ENCODE measurements around the gene PTPRO. TPM values are rescaled to one million over a fixed set of nuclear protein-coding genes. Genes with fewer than 3 reads are reported as not detected.

PTPRO gene
- total and polyA plus RNA-seq, 4 donors = 0.31 to 3.3 (median 1.1) TPM

- WGBS = 92% methylated on average over 1 of the region's 1 CpG
- Histone ChIP-seq H3K4me1 (ENCODE audit: control insufficient read depth in 4 of 4, insufficient read depth in 4 of 4, low read length in 3 of 4) (no peaks in the 10 kb centered on the region), H3K9me3 (ENCODE audit: control insufficient read depth in 4 of 4, low read length in 3 of 4) (no peaks in the 10 kb centered on the region), H3K27ac (ENCODE audit: low read depth in 1 of 2, low read length in 2 of 2) (no peak overlapping the region), H3K36me3 (ENCODE audit: control insufficient read depth in 4 of 4, insufficient read depth in 3 of 4, low read depth in 1 of 4, low read length in 3 of 4) (no peaks in the 10 kb centered on the region), H3K27me3 (ENCODE audit: control insufficient read depth in 4 of 4, insufficient read depth in 4 of 4, low read length in 3 of 4) (no peaks in the 10 kb centered on the region), H3K4me3 (ENCODE audit: low read depth in 1 of 3, low read length in 3 of 3) (no peak overlapping the region), H3K9ac (ENCODE audit: low read depth in 1 of 2, low read length in 2 of 2) (no peak overlapping the region)
- no peak for DNase-seq (ENCODE audit: low spot score)
- TF ChIP-seq RXRA (IDR thresholded peaks at IDR 0.05) (no peak), NR2F2 (IDR thresholded peaks at IDR 0.05) (no peak), YY1 (IDR thresholded peaks at IDR 0.05) (no peak), EGR1 (IDR thresholded peaks at IDR 0.05; ENCODE audit: low read depth in 2 of 2) (no peak), TAF1 (conservative IDR thresholded peaks at IDR 0.05) (no peak), FOXA2 (IDR thresholded peaks at IDR 0.05) (no peak), MAX (IDR thresholded peaks at IDR 0.05) (no peak), HNF4A (conservative IDR thresholded peaks at IDR 0.05) (no peak), REST (IDR thresholded peaks at IDR 0.05) (no peak), GABPA (IDR thresholded peaks at IDR 0.05 in 1 of 2, conservative IDR thresholded peaks at IDR 0.05 in 1 of 2) (no peak), CTCF (IDR thresholded peaks at IDR 0.05; ENCODE audit: low read depth, low read length, missing input control) (no peak), FOXA1 (IDR thresholded peaks at IDR 0.05) (no peak), RAD21 (IDR thresholded peaks at IDR 0.05) (no peak), HNF4G (IDR thresholded peaks at IDR 0.05) (no peak)
These were observed 239.1 kb downstream of the PTPRO start for GRCh38 chr12:15561396-15561795.

GRCh38 chr12:15562263-15562662 lies 240.0 kb downstream of the PTPRO start:
- no peak overlapping the region for H3K4me3 ChIP-seq (ENCODE audit: low read depth in 1 of 3, low read length in 3 of 3)
- no peaks in the 10 kb centered on the region for H3K4me1 ChIP-seq (ENCODE audit: control insufficient read depth in 4 of 4, insufficient read depth in 4 of 4, low read length in 3 of 4)
- H3K9me3 ChIP-seq (ENCODE audit: control insufficient read depth in 4 of 4, low read length in 3 of 4) = no peaks in the 10 kb centered on the region
- DNase-seq (ENCODE audit: low spot score) = no peak
- no peak overlapping the region for H3K9ac ChIP-seq (ENCODE audit: low read depth in 1 of 2, low read length in 2 of 2)
- 75% methylated on average over 3 of the region's 3 CpGs for WGBS
- H3K27me3 ChIP-seq (ENCODE audit: control insufficient read depth in 4 of 4, insufficient read depth in 4 of 4, low read length in 3 of 4) = peaks cover 0 to 5% (median 0%) of the 10 kb centered on the region in 4 donors
- H3K36me3 ChIP-seq (ENCODE audit: control insufficient read depth in 4 of 4, insufficient read depth in 3 of 4, low read depth in 1 of 4, low read length in 3 of 4) = no peaks in the 10 kb centered on the region
- H3K27ac ChIP-seq (ENCODE audit: low read depth in 1 of 2, low read length in 2 of 2) = no peak overlapping the region
- TF ChIP-seq FOXA1 (IDR thresholded peaks at IDR 0.05) = no peak
- TF ChIP-seq JUND (IDR thresholded peaks at IDR 0.05) = no peak
- TF ChIP-seq ATF3 (IDR thresholded peaks at IDR 0.05) = no peak
- TF ChIP-seq REST (IDR thresholded peaks at IDR 0.05) = no peak
- TF ChIP-seq HNF4A (conservative IDR thresholded peaks at IDR 0.05) = no peak
- TF ChIP-seq CTCF (IDR thresholded peaks at IDR 0.05; ENCODE audit: low read depth, low read length, missing input control) = no peak
- TF ChIP-seq NR2F2 (IDR thresholded peaks at IDR 0.05) = no peak
- TF ChIP-seq GABPA (IDR thresholded peaks at IDR 0.05 in 1 of 2, conservative IDR thresholded peaks at IDR 0.05 in 1 of 2) = no peak
- no peak for TF ChIP-seq RAD21 (IDR thresholded peaks at IDR 0.05)
- no peak for TF ChIP-seq EGR1 (IDR thresholded peaks at IDR 0.05; ENCODE audit: low read depth in 2 of 2)
- TF ChIP-seq YY1 (IDR thresholded peaks at IDR 0.05) = no peak
- TF ChIP-seq MAX (IDR thresholded peaks at IDR 0.05) = no peak
- TF ChIP-seq FOXA2 (IDR thresholded peaks at IDR 0.05) = no peak
- no peak for TF ChIP-seq RXRA (IDR thresholded peaks at IDR 0.05)
- no peak for TF ChIP-seq HNF4G (IDR thresholded peaks at IDR 0.05)
- no peak for TF ChIP-seq SP1 (IDR thresholded peaks at IDR 0.05)

All from liver (tissue), 9 donors.